ENCODE measurements around the gene RARA.

- TF ChIP-seq CTCF (conservative IDR thresholded peaks at IDR 0.05; ENCODE audit: low read depth, low read length) (no peak), EZH2 (IDR thresholded peaks at IDR 0.05; ENCODE audit: borderline replicate concordance, low read depth, low read length, poor library complexity, severe bottlenecking) (no peak)
These were observed 54.3 kb downstream of the RARA start for GRCh38 chr17:40363111-40363827.

Data from A673 (cell line).